Right lung (tissue), 5 donors: Measurements from ENCODE around the gene ITGA11. TPM values are rescaled to one million over a fixed set of nuclear protein-coding genes. Genes with fewer than 3 reads are reported as not detected.

Experiments used
- DNase-seq, 2 donors: peaks; one replicate each; pipeline ENCODE4 v3.0.0-alpha.2; 2013
- polyA plus RNA-seq, 5 donors: library from polyadenylated mRNA; unstranded; fragments of 120-200 nt; gene quantifications; one replicate each; pipeline versions ENCODE4 v1.2.1 to v1.2.3, GENCODE V29; 2013; ENCODE audit warnings: inconsistent platforms in 1 of 5, low replicate concordance in 1 of 5; ENCODE audit not compliant: insufficient read length in 5 of 5, insufficient read depth in 1 of 5

Gene ITGA11
- polyA plus RNA-seq, 5 donors = 1.0 to 1.7 (median 1.5) TPM

- DNase-seq = no peak
Measured at GRCh38 chr15:68332266-68332665, 99.7 kb downstream of the ITGA11 start.

DNA sequence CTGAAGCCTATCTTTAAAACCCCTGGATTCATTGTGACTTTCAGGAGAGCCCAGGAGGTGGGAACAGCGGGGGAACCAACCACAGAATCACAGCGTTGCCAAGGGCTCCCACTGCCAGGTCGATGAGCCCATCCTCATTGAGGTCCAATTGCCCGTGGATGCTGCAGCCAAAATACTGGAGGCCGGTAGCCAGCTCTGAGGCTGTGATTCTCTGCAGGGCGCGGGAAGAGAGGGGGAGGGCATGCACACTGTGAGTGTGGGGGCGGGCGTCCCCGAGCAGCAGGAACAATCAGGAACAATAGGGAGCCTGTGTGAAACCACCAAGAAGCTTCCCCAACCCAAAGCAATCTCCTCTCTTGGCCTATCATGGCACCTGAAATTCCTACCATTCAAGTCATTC lies 101.1 kb downstream of the ITGA11 start:
- no peak for DNase-seq

DNA sequence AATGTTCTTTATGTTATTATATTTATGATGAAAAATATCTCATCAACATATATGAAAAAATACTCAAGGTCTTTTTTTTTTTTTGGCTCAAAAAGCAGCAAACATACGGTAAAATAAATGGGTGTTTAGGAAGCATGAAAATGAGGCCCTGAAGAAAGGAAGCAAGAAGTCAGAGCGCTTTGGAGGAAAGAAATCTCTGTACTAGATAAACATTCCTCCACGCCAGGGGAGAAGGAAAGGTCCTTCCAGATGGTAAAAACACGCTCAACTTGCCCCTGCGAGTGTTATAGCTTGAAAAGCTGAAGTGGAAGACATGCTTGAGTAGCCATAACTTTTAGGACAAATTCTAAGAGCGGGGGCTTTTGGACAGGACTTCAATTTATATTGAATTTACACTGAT lies 101.5 kb downstream of the ITGA11 start:
- no peak for DNase-seq

DNA sequence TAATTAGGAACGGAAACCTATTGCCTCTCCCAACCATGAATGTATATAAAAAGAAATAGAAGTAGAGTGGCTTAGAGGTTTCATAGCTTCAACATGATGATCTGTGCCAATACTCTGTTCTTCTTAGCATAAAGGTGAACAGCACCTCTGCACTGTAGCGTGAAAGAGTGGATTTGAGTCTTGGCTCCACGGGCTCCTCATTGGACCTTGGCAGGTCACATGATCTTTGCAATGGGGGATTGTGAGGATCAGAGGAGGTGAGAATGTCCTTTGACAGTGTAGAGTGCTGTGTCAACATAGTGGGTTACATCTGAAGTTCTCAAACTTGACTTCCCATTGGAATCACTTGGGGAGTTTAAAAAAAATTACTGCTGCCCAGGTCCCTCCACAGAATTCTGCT lies 103.0 kb downstream of the ITGA11 start:
- DNase-seq = no peak

- DNase-seq = no peak
Measured at GRCh38 chr15:68328443-68328842, 103.5 kb downstream of the ITGA11 start.

- no peak for DNase-seq
Measured at GRCh38 chr15:68326711-68327354, 105.1 kb downstream of the ITGA11 start.

GRCh38 chr15:68325726-68326125 lies 106.2 kb downstream of the ITGA11 start:
- no peak for DNase-seq

DNA sequence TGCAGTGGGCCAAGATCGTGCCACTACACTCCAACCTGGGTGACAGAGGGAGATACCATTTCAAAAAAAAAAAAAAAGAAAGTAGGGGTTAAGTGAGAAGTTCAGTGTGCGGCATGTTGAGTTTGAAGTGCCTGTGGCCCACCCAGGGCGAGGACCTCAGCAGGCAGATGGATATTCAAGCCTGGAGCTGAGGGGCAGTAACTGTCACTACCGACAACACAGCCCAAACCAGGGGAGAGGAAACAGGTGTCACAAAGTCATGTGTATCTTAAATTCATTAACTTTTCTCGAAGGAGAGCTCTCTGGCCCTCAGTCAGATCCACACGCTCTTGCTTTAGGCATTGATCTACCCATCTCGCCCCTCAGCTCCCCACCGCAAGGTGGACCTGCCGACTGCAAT lies 109.2 kb downstream of the ITGA11 start:
- no peak for DNase-seq

DNA sequence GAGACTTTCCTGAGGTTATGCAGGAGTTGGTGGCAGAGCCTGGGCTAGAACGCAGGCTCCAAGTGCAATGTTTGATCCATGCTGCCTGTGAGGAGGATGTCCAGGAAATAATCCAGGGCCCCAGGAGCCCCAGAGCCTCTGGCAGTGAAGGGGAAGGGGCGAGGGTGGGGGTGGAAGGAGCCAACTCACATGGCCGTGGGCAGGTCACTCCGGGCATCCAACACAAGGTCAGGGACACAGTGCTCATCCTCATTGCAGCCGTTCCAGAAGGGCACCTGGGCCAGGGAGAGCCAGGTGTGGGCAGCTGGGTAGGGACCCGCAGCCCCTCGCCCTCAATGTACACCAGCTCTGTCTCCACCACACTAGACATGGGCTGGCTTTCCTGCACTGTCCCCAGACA lies 110.7 kb downstream of the ITGA11 start:
- no peak for DNase-seq

DNA sequence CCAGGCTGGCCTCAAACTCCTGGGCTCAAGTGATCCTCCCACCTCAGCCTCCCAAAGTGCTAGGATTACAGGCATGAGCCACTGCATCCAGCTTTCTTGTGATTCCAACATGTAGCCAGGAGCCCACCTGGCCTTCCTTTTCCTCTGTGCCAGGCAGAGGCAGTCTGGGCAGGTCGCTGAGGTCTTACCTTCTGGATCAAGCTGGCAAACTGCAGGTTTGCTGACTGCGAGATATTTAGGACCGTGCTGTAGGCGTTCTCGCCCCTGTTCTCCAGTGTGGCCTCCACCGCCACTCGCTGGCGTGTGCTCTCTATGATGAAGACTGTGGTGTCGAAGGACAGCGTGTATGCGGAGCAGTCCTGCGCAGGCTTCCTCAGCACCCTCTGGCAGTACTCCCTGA lies 112.0 kb downstream of the ITGA11 start:
- no peak for DNase-seq

GRCh38 chr15:68318931-68319909 lies 112.7 kb downstream of the ITGA11 start:
- no peak for DNase-seq

GRCh38 chr15:68318008-68318835 lies 113.7 kb downstream of the ITGA11 start:
- DNase-seq = no peak

GRCh38 chr15:68317281-68318007 lies 114.5 kb downstream of the ITGA11 start:
- no peak for DNase-seq

DNA sequence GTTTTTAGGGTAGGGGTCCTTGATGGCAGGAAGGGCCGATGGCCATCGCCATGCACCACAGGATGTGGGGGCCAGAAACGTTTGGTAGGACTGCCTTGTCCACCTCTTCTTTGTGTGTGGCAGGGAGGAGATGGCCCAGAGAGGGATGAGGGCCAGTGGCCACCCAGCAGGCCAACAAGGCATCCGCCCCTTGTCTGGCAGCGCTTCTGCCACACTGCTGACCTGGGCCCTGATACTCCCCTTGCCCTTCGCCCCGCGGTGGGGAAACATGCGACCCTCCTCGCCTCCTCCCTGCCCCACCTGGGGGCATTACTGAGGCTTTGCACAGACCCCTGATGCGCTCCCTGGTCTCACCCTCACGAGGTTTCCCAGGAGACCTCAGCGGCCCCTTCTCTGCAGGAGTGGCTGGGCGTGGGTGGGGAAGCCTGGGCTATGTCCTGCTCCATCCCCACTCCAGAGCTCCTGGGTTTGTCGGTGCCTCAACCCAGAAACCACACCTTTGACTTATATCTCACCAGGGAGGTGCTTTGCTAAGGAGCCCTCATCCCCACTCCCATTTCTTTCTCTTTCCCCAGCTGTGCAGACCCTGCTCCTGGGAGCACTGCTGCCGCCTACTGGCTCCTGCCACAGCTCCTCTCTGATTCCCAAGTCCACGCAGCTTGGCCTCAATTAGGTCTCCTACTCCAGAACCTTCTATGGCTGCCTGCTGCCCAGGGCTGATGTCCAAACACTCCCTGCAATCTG lies 115.7 kb downstream of the ITGA11 start:
- DNase-seq = no peak

GRCh38 chr15:68315495-68316031 lies 116.4 kb downstream of the ITGA11 start:
- no peak for DNase-seq

GRCh38 chr15:68315035-68315434 lies 116.9 kb downstream of the ITGA11 start:
- no peak for DNase-seq

GRCh38 chr15:68314563-68314962 lies 117.4 kb downstream of the ITGA11 start:
- DNase-seq = no peak

GRCh38 chr15:68313501-68314410 lies 118.2 kb downstream of the ITGA11 start:
- no peak for DNase-seq

DNA sequence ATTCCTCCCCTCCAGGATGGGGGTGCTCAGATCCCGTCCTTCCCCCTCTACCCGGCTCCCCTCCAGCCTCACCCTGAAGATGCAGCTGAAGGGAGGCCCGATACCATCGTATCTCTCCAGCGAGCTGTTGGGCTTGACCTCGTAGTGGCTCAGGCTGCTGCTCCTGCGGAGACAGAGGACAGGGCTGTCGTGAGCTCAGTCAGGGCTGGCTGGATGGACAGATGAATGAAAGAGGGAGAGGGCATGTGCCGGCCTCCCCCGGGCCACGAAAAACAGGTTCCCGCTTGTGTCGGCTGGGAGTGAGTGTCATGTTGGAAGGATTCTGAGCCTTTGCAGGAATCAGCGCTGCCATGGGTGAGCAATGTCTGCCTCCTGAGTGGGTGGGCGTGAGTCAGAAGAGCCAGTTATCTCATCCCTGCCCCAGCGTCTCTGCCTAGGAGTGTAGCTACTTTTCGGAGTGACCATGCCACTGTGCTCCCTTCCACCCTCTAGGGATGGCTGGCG lies 119.2 kb downstream of the ITGA11 start:
- no peak for DNase-seq
